ENCODE data around the gene HACD3. TPM values are rescaled to one million over a fixed set of nuclear protein-coding genes. Genes with fewer than 3 reads are reported as not detected.
A peak's percentile ranks its signal among the peaks of the same experiment; 100 is the strongest.

HACD3 gene
- total RNA-seq, 1 donor from 2014 or later = 69.9 TPM

- Mint-ChIP-seq H3K4me3 (ENCODE audit: unreplicated experiment) (no peak overlapping the region), H3K4me1 (ENCODE audit: low read depth) (peaks cover 53% of the 10 kb centered on the region), H3K27me3 (ENCODE audit: low read depth) (no peaks in the 10 kb centered on the region), H3K36me3 (ENCODE audit: low read depth) (peaks cover 25% of the 10 kb centered on the region), H3K27ac (ENCODE audit: unreplicated experiment) (peak overlapping the region; percentile 47), H3K9me3 (ENCODE audit: low read depth) (no peaks in the 10 kb centered on the region)
- no peak for TF ChIP-seq CTCF (IDR thresholded peaks at IDR 0.05)
- no peak for DNase-seq (ENCODE audit: low spot score)
These were observed 50.0 kb downstream of the HACD3 start for GRCh38 chr15:65580287-65580686.

DNA sequence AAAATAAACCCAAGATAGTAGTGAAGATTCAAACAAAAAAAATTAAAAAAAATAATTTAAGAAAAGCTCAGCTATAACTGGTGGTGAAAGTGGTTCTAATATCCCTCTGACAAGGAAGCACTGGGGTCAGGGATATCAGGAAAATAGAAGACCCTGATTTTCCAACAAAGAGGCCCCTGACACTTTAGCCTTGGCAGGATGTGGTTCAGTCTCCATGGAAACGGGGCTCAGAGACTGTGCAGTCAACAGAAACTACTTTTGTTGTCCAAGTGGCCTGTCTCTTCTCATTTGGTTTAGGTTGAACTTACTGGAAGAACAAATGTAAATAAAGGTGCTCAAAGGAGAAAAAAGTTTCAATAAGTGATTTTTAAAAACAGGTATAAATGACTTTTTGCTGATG is 53.4 kb downstream of the HACD3 start:
- peaks cover 37% of the 10 kb centered on the region for H3K36me3 Mint-ChIP-seq (ENCODE audit: low read depth)
- no peak overlapping the region for H3K4me3 Mint-ChIP-seq (ENCODE audit: unreplicated experiment)
- H3K27ac Mint-ChIP-seq (ENCODE audit: unreplicated experiment) = peak overlapping the region; percentile 60
- TF ChIP-seq CTCF (IDR thresholded peaks at IDR 0.05) = no peak
- peaks cover 30% of the 10 kb centered on the region for H3K4me1 Mint-ChIP-seq (ENCODE audit: low read depth)
- no peaks in the 10 kb centered on the region for H3K27me3 Mint-ChIP-seq (ENCODE audit: low read depth)
- no peaks in the 10 kb centered on the region for H3K9me3 Mint-ChIP-seq (ENCODE audit: low read depth)
- no peak for DNase-seq (ENCODE audit: low spot score)

GRCh38 chr15:65584241-65584640 is 54.0 kb downstream of the HACD3 start:
- Mint-ChIP-seq H3K27ac (ENCODE audit: unreplicated experiment) (no peak overlapping the region), H3K4me1 (ENCODE audit: low read depth) (peaks cover 25% of the 10 kb centered on the region), H3K4me3 (ENCODE audit: unreplicated experiment) (no peak overlapping the region)

DNA sequence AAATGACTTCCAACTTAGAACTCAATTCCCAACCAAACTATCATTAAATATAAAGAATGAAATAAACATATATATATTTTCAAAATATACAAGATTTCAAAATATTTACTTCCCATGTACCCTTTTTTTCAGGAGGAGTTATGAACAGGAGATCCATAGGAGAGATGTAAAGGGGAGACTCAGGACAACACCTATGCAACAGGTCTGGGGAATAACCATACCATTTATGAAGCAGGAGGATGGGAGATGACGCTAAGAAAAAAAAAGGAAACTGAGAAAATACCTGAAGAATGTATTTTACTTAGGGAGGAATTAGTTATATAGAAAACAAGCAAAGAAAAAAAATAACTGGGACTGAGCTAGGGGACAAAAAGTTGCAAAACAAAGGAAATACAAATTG is 56.8 kb downstream of the HACD3 start:
- no peak for TF ChIP-seq CTCF (IDR thresholded peaks at IDR 0.05)
- Mint-ChIP-seq H3K9me3 (ENCODE audit: low read depth) (no peaks in the 10 kb centered on the region), H3K36me3 (ENCODE audit: low read depth) (peaks cover 49% of the 10 kb centered on the region), H3K4me1 (ENCODE audit: low read depth) (peaks cover 12% of the 10 kb centered on the region), H3K4me3 (ENCODE audit: unreplicated experiment) (no peak overlapping the region), H3K27ac (ENCODE audit: unreplicated experiment) (no peak overlapping the region), H3K27me3 (ENCODE audit: low read depth) (no peaks in the 10 kb centered on the region)
- DNase-seq (ENCODE audit: low spot score) = no peak

More at GRCh38 chr15:65584241-65584640, 54.0 kb downstream of the HACD3 start:
- no peaks in the 10 kb centered on the region for H3K9me3 Mint-ChIP-seq (ENCODE audit: low read depth)
- no peak for DNase-seq (ENCODE audit: low spot score)
- TF ChIP-seq CTCF (IDR thresholded peaks at IDR 0.05) = no peak
- peaks cover 37% of the 10 kb centered on the region for H3K36me3 Mint-ChIP-seq (ENCODE audit: low read depth)
- H3K27me3 Mint-ChIP-seq (ENCODE audit: low read depth) = no peaks in the 10 kb centered on the region

DNA sequence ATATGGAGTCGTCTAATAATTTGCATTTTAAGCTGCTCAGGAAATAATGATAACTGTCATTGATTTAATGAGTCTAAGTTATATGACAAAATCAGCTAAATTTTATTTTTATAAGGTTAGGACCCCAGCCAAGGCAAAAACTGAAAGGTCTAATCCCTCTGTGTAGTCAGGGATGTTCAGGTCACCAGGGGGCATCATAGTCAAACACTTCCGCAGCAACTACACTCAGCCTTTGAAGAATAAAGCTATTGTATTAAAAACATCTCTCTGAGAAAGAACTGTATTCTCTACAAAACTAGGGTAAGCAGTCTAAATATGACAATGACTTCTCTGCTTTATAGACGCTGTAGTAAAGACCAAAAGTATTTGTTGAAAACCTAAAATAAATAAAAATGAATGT is 65.7 kb downstream of the HACD3 start:
- TF ChIP-seq CTCF (IDR thresholded peaks at IDR 0.05) = peak; percentile 60
- no peak overlapping the region for H3K27ac Mint-ChIP-seq (ENCODE audit: unreplicated experiment)
- no peak for DNase-seq (ENCODE audit: low spot score)
- H3K4me1 Mint-ChIP-seq (ENCODE audit: low read depth) = peaks cover 5% of the 10 kb centered on the region
- no peaks in the 10 kb centered on the region for H3K27me3 Mint-ChIP-seq (ENCODE audit: low read depth)
- no peaks in the 10 kb centered on the region for H3K9me3 Mint-ChIP-seq (ENCODE audit: low read depth)
- H3K36me3 Mint-ChIP-seq (ENCODE audit: low read depth) = peaks cover 27% of the 10 kb centered on the region
- no peak overlapping the region for H3K4me3 Mint-ChIP-seq (ENCODE audit: unreplicated experiment)

All from chondrocyte (in vitro differentiated cells).